MM.1S (cell line): Measurements from ENCODE around the gene PER2.
"Not testable (repeated sequence)": the region's sequence is repeated elsewhere in the genome, so short reads cannot be mapped to it uniquely, and the experiment has no call there.

Experiments
- DNase-seq: peaks from one replicate; pipeline ENCODE4 v3.0.0-alpha.2; 2015
- H2AFZ ChIP-seq: fragments of 300-600 bp; sonication (generic); 2 replicates; pipeline ENCODE4 v1.6.0; 2016; ENCODE audit warnings: antibody characterized with exemption, low read length
- H3F3A ChIP-seq: fragments of 300-600 bp; sonication (generic); 2 replicates; pipeline ENCODE4 v1.6.1; 2016; ENCODE audit warnings: mild to moderate bottlenecking, antibody characterized with exemption, low read length, moderate library complexity, mixed read lengths; ENCODE audit not compliant: insufficient read depth
- H3K27ac ChIP-seq: fragments of 300-600 bp; sonication (generic); 2 replicates; pipeline ENCODE4 v1.5.1; 2016; ENCODE audit warnings: mild to moderate bottlenecking, low read length
- H3K27me3 ChIP-seq: fragments of 300-600 bp; sonication (generic); replicated peaks from 2 replicates; pipeline ENCODE4 v1.6.0; 2016; ENCODE audit warnings: low read length; ENCODE audit not compliant: insufficient read depth
- H3K36me3 ChIP-seq: fragments of 300-600 bp; sonication (generic); replicated peaks from 2 replicates; pipeline ENCODE4 v1.6.1; 2016; ENCODE audit warnings: mild to moderate bottlenecking, low read length, mixed read lengths; ENCODE audit not compliant: insufficient read depth
- H3K4me1 ChIP-seq: fragments of 300-600 bp; sonication (generic); 2 replicates; pipeline ENCODE4 v1.6.1; 2016; ENCODE audit warnings: low read length, mixed read lengths
- H3K4me2 ChIP-seq: fragments of 300-600 bp; sonication (generic); 2 replicates; pipeline ENCODE4 v1.6.0; 2016; ENCODE audit warnings: low read depth, low read length
- H3K4me3 ChIP-seq: fragments of 300-600 bp; sonication (generic); 2 replicates; pipeline ENCODE4 v1.5.1; 2016; ENCODE audit warnings: low read length, mixed read lengths
- H3K79me2 ChIP-seq: fragments of 300-600 bp; sonication (generic); 2 replicates; pipeline ENCODE4 v1.6.1; 2016; ENCODE audit warnings: mixed run types, low read length, mixed read lengths
- H3K9ac ChIP-seq: fragments of 300-600 bp; sonication (generic); 2 replicates; pipeline ENCODE4 v1.6.1; 2016; ENCODE audit warnings: low read length, mixed read lengths
- H3K9me2 ChIP-seq: fragments of 300-600 bp; sonication (generic); replicated peaks from 2 replicates; pipeline ENCODE4 v1.6.1; 2016; ENCODE audit warnings: mild to moderate bottlenecking, low read length, mixed read lengths; ENCODE audit not compliant: insufficient read depth
- H3K9me3 ChIP-seq: fragments of 300-600 bp; sonication (generic); replicated peaks from 2 replicates; pipeline ENCODE4 v1.6.1; 2016; ENCODE audit warnings: mild to moderate bottlenecking, low read length, mixed read lengths; ENCODE audit not compliant: insufficient read depth
- H4K20me1 ChIP-seq: fragments of 300-600 bp; sonication (generic); 2 replicates; pipeline ENCODE4 v1.6.1; 2016; ENCODE audit warnings: mild to moderate bottlenecking, low read length, moderate library complexity, mixed read lengths; ENCODE audit not compliant: insufficient read depth
- EZH2 ChIP-seq: fragments of 300-600 bp; sonication (generic); optimal IDR thresholded peaks from 2 replicates; pipeline ENCODE3; 2017; ENCODE audit warnings: low read depth, mild to moderate bottlenecking, antibody characterized with exemption, low read length, mixed read lengths
- EZH2phosphoT487 ChIP-seq: fragments of 300-600 bp; sonication (generic); IDR thresholded peaks from 2 replicates; pipeline ENCODE4 v1.6.1; 2018; ENCODE audit warnings: antibody characterized with exemption, low read length
- TF ChIP-seq, protein P1 (sequence below): fragments of 300-600 bp; sonication (generic); IDR thresholded peaks from 2 replicates; pipeline ENCODE4 v1.5.1; 2016; ENCODE audit warnings: antibody characterized with exemption, low read length, mixed read lengths

Gene PER2

DNA sequence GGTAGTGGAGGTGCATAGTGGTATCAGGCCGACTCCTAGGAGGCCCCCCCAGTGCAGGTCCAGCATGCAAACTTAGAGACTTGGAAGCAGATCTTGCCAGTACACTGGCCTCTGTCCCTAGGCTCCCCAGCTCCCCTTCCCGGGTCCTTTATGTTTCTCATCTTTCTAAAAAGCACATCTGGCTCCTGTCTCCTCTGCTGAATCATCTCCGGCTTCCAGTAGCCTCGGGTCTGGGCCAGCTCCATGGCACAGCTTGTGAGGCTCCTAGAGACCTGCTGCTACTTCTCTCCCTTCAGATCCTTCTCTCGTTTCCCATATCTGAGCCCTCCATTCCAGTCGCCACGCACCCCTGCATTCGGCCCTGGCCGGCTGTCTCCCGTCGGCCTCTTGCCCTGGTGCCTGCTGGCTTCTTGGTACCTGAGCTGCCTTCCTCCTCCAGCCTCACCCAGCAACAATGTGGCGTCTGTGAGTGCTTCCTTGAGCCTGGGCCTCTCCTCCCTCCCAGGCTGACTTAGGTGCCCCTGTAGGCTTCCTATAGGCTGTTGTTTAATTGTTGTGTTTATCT, 38.5 kb upstream of the PER2 start:
- H3K27me3 ChIP-seq, result no peaks in the 10 kb centered on the region
- no peak overlapping the region for H3K4me2 ChIP-seq
- no peak overlapping the region for H2AFZ ChIP-seq
- peaks cover 3% of the 10 kb centered on the region for H3K79me2 ChIP-seq
- no peaks in the 10 kb centered on the region; the same call in 1 of the 2 replicates for H3K36me3 ChIP-seq
- no peak for DNase-seq
- no peaks in the 10 kb centered on the region for H3F3A ChIP-seq
- no peak overlapping the region for H3K9ac ChIP-seq
- H3K4me1 ChIP-seq, result no peaks in the 10 kb centered on the region
- no peak overlapping the region for H3K27ac ChIP-seq
- no peaks in the 10 kb centered on the region for H4K20me1 ChIP-seq
- no peak overlapping the region for H3K4me3 ChIP-seq
- H3K9me3 ChIP-seq, result no peaks in the 10 kb centered on the region
- no peaks in the 10 kb centered on the region for H3K9me2 ChIP-seq
- TF ChIP-seq, protein P1, sequence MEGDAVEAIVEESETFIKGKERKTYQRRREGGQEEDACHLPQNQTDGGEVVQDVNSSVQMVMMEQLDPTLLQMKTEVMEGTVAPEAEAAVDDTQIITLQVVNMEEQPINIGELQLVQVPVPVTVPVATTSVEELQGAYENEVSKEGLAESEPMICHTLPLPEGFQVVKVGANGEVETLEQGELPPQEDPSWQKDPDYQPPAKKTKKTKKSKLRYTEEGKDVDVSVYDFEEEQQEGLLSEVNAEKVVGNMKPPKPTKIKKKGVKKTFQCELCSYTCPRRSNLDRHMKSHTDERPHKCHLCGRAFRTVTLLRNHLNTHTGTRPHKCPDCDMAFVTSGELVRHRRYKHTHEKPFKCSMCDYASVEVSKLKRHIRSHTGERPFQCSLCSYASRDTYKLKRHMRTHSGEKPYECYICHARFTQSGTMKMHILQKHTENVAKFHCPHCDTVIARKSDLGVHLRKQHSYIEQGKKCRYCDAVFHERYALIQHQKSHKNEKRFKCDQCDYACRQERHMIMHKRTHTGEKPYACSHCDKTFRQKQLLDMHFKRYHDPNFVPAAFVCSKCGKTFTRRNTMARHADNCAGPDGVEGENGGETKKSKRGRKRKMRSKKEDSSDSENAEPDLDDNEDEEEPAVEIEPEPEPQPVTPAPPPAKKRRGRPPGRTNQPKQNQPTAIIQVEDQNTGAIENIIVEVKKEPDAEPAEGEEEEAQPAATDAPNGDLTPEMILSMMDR, result no peak
- TF ChIP-seq EZH2phosphoT487 (no peak), EZH2 (no peak)

DNA sequence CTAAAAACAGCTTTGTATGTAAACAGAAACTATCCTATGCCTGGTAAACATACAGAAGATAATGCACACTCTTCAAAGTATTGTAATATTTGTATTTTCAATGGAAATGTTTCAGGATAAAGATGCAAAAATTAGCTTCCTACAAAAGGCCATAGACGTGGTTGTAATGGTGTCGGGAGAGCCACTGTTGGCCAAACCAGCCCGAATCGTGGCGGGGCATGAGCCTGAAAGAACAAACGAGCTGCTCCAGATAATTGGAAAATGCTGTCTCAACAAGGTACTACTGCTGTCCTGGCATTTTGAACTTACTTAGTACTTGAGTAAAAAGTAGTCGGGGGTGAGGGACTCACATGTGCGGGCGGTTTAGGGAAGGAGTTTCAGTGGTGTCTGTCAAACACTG, 37.3 kb upstream of the PER2 start:
- TF ChIP-seq, protein P1, result no peak
- TF ChIP-seq EZH2 (no peak), EZH2phosphoT487 (no peak)
- no peaks in the 10 kb centered on the region; the same call in 1 of the 2 replicates for H3K36me3 ChIP-seq
- no peak for DNase-seq
- peaks cover 8% of the 10 kb centered on the region; the same call in 1 of the 2 replicates for H3K4me1 ChIP-seq
- no peaks in the 10 kb centered on the region for H3K9me3 ChIP-seq
- H3K27me3 ChIP-seq, result no peaks in the 10 kb centered on the region
- H3K27ac ChIP-seq, result no peak overlapping the region
- H3K9me2 ChIP-seq, result no peaks in the 10 kb centered on the region
- H3K4me2 ChIP-seq, result no peak overlapping the region
- H3K79me2 ChIP-seq, result peaks cover 12% of the 10 kb centered on the region
- no peaks in the 10 kb centered on the region for H3F3A ChIP-seq
- no peaks in the 10 kb centered on the region for H4K20me1 ChIP-seq
- H3K9ac ChIP-seq, result no peak overlapping the region
- H2AFZ ChIP-seq, result no peak overlapping the region
- H3K4me3 ChIP-seq, result no peak overlapping the region

DNA sequence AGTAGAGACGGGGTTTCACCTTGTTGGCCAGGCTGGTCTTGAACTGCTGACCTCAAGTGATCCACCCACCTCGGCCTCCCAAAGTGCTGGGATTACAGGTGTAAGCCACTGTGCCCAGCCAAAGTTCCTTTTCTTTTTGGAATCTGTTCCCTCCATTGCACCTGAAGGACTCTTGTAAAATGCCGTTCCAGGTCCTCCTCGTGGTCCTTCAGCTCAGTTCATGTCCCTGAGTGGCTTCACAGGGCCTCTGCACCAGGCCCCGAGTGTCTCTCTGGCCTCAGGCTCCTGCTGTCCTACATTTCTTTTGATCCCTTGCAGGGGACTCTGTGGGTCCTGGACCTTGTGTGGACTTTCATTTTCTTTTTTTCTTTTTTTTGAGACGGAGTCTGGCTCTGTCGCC, 35.8 kb upstream of the PER2 start:
- H3K9ac ChIP-seq, H3K9me2 ChIP-seq, H3K4me3 ChIP-seq, H3K4me2 ChIP-seq, H3F3A ChIP-seq, H3K27ac ChIP-seq, H2AFZ ChIP-seq, H3K36me3 ChIP-seq, H3K27me3 ChIP-seq, H3K9me3 ChIP-seq, H4K20me1 ChIP-seq, DNase-seq: not testable (repeated sequence)
- H3K4me1 ChIP-seq, result peaks cover 12% of the 10 kb centered on the region; the same call in 1 of the 2 replicates
- H3K79me2 ChIP-seq, result peaks cover 12% of the 10 kb centered on the region

DNA sequence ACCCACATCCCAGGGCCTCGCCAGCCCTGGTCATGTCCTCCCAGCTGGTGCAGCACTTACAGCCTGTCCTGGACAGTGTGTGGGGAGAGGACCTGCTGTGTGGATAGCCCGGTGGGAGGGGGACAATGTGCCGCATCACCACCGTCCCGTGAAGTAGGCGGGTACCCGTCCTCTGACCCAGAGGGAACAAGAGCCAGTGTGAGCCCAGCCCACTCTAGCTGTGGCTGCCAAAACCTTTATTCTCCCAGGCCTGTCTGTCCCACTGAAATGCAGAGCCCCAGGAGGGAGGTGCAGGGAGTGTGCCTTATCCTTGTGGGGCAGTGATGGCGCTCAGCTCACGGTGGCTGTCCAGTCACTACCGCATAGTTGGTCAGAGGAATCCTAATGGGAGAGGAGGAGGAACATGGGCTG, 33.6 kb upstream of the PER2 start:
- H3F3A ChIP-seq, result no peaks in the 10 kb centered on the region
- no peaks in the 10 kb centered on the region for H3K9me3 ChIP-seq
- DNase-seq, result no peak
- no peak overlapping the region; the same call in 1 of the 2 replicates for H3K4me2 ChIP-seq
- no peak overlapping the region for H3K9ac ChIP-seq
- no peak overlapping the region for H3K4me3 ChIP-seq
- H4K20me1 ChIP-seq, result no peaks in the 10 kb centered on the region
- no peaks in the 10 kb centered on the region for H3K9me2 ChIP-seq
- no peak overlapping the region for H3K27ac ChIP-seq
- H3K27me3 ChIP-seq, result no peaks in the 10 kb centered on the region
- peaks cover 12% of the 10 kb centered on the region; the same call in 1 of the 2 replicates for H3K4me1 ChIP-seq
- H3K36me3 ChIP-seq, result no peaks in the 10 kb centered on the region
- peaks cover 12% of the 10 kb centered on the region for H3K79me2 ChIP-seq
- H2AFZ ChIP-seq, result no peak overlapping the region
- TF ChIP-seq EZH2phosphoT487, result no peak
- TF ChIP-seq, protein P1, result no peak
- no peak for TF ChIP-seq EZH2
